Hepatocyte (in vitro differentiated cells): ENCODE data around the gene DIP2C.

Experiments used
- CTCF ChIP-seq: fragments of 200-600 bp; sonication (generic); IDR thresholded peaks from 2 replicates; pipeline ENCODE4 v1.5.1; 2016; ENCODE audit warnings: antibody characterized with exemption, mild to moderate bottlenecking; ENCODE audit not compliant: poor library complexity
- EZH2 ChIP-seq: fragments of 200-600 bp; sonication (generic); IDR thresholded peaks from 2 replicates; pipeline ENCODE4 v1.6.1; 2016; ENCODE audit warnings: antibody characterized with exemption, mild to moderate bottlenecking, borderline replicate concordance
- EZH2phosphoT487 ChIP-seq: fragments of 200-600 bp; sonication (generic); IDR thresholded peaks from one replicate; pipeline ENCODE4 v1.6.1; 2018; ENCODE audit warnings: antibody characterized with exemption, mild to moderate bottlenecking, low read depth, moderate library complexity; ENCODE audit not compliant: unreplicated experiment, severe bottlenecking

- TF ChIP-seq CTCF (no peak), EZH2phosphoT487 (no peak), EZH2 (no peak)
Observed at GRCh38 chr10:484925-485661, 204.4 kb downstream of the DIP2C start.
